Measurements from ENCODE around the gene RABL6.

RABL6 gene

GRCh38 chr9:136807281-136808074, at the start of gene RABL6:
TSS of gene RABL6 (plus strand) at chr9:136807948. CDS start at chr9:136808197, 249 bp downstream.
- no peak for TF ChIP-seq CTCF (IDR thresholded peaks at IDR 0.05; ENCODE audit: low read depth, low read length)
- peak; percentile 22 for DNase-seq (ENCODE audit: extremely low read depth, low read depth)

- no peak for DNase-seq (ENCODE audit: extremely low read depth, low read depth)
- no peak for TF ChIP-seq CTCF (IDR thresholded peaks at IDR 0.05; ENCODE audit: low read depth, low read length)
These were observed 48.7 kb upstream of the RABL6 start for GRCh38 chr9:136759001-136759400.

- no peak for DNase-seq (ENCODE audit: extremely low read depth, low read depth)
- TF ChIP-seq CTCF (IDR thresholded peaks at IDR 0.05; ENCODE audit: low read depth, low read length) = no peak
These were observed 48.1 kb upstream of the RABL6 start for GRCh38 chr9:136759436-136760325.

GRCh38 chr9:136760424-136760823, 47.3 kb upstream of the RABL6 start:
- TF ChIP-seq CTCF (IDR thresholded peaks at IDR 0.05; ENCODE audit: low read depth, low read length) = no peak
- no peak for DNase-seq (ENCODE audit: extremely low read depth, low read depth)

GRCh38 chr9:136760834-136761544, 46.8 kb upstream of the RABL6 start:
- peak; percentile 69 for TF ChIP-seq CTCF (IDR thresholded peaks at IDR 0.05; ENCODE audit: low read depth, low read length)
- DNase-seq (ENCODE audit: extremely low read depth, low read depth) = peak; percentile 20

- no peak for DNase-seq (ENCODE audit: extremely low read depth, low read depth)
- TF ChIP-seq CTCF (IDR thresholded peaks at IDR 0.05; ENCODE audit: low read depth, low read length) = no peak
These were observed 46.2 kb upstream of the RABL6 start for GRCh38 chr9:136761545-136761981.

All from AG09319 (cell line).